Ectodermal cell (in vitro differentiated cells): ENCODE measurements around the gene CYP4F3.
"Not testable (repeated sequence)": the region's sequence is repeated elsewhere in the genome, so short reads cannot be mapped to it uniquely, and the experiment has no call there.

Experiments
- H3K27ac ChIP-seq: 2 replicates; pipeline ENCODE4 v1.7.0; 2013; ENCODE audit warnings: mild to moderate bottlenecking, low read depth, low read length; ENCODE audit not compliant: insufficient read depth, poor library complexity, severe bottlenecking
- H3K27me3 ChIP-seq: 2 replicates; pipeline ENCODE4 v1.7.0; 2013; ENCODE audit warnings: mild to moderate bottlenecking, low read length; ENCODE audit not compliant: insufficient read depth, control insufficient read depth, poor library complexity, severe bottlenecking
- H3K36me3 ChIP-seq: one replicate; pipeline ENCODE4 v1.7.0; 2013; ENCODE audit warnings: low read length; ENCODE audit not compliant: control insufficient read depth, insufficient read depth
- H3K4me1 ChIP-seq: one replicate; pipeline ENCODE4 v1.7.0; 2013; ENCODE audit warnings: low read length; ENCODE audit not compliant: control insufficient read depth, insufficient read depth
- H3K4me3 ChIP-seq: 2 replicates; pipeline ENCODE4 v1.7.0; 2013; ENCODE audit warnings: low read depth, low read length, control low read depth; ENCODE audit not compliant: insufficient read depth
- H3K9me3 ChIP-seq: 2 replicates; pipeline ENCODE4 v1.7.0; 2013; ENCODE audit warnings: mild to moderate bottlenecking, low read length, moderate library complexity; ENCODE audit not compliant: control insufficient read depth
- WGBS, 2 experiments: methylation state at CpG; one replicate each; pipeline ENCODE4 v1.1.7; 2013; ENCODE audit warnings: missing lambda C conversion rate in 2 of 2; 5-methylcytosine and 5-hydroxymethylcytosine counted together

CYP4F3 gene

DNA sequence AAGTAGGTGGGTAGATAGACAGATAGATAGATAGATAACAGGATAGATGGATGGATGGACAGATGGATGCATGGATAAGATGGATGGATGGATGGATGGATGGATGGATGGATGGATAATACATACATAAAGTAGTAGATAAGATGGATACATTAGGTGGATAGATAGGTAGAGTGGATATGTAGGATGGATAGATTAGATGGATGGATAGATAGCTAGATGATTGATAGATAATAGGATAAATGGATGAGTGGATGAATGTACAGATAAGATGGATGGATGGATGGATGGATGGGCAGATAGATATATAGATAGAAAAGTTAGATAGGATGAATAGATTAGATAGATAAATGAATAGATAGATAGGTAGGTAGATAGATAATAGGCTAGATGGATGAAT, 2.1 kb downstream of the CYP4F3 start:
- Histone ChIP-seq H3K36me3 (no peaks in the 10 kb centered on the region), H3K27ac (no peak overlapping the region), H3K4me1 (no peaks in the 10 kb centered on the region), H3K4me3 (no peak overlapping the region), H3K9me3 (peaks cover 11% of the 10 kb centered on the region), H3K27me3 (no peaks in the 10 kb centered on the region)

DNA sequence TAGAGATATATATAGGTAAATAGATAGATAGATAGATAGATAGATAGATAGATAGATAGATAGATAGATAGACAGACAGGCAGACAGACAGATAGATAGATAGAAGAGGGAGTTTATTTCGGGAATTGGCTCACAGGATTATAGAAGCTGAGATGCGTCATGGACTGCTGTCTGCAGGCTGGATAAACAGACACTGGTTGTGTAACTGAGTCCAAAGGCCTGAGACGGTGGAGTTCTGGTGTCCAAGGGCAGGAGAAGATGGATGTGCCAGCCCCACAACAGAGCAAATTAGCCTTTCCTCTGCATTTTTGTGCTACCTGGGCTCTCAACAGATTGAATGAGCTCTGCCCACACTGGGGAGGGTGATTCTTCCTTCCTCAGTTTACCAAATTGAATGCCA, 2.7 kb downstream of the CYP4F3 start:
- WGBS, 2 experiments, result 71% methylated on average over 3 of the region's 3 CpGs
- Histone ChIP-seq H3K9me3 (peaks cover 11% of the 10 kb centered on the region), H3K27me3 (no peaks in the 10 kb centered on the region), H3K27ac (no peak overlapping the region), H3K4me3 (no peak overlapping the region), H3K4me1 (no peaks in the 10 kb centered on the region), H3K36me3 (no peaks in the 10 kb centered on the region)

- Histone ChIP-seq H3K27ac (no peak overlapping the region), H3K27me3 (no peaks in the 10 kb centered on the region), H3K9me3 (peaks cover 11% of the 10 kb centered on the region), H3K36me3 (no peaks in the 10 kb centered on the region), H3K4me1 (no peaks in the 10 kb centered on the region), H3K4me3 (no peak overlapping the region)
- 69 to 76% methylated on average over 3 of the region's 3 CpGs for WGBS, 2 experiments
Observed at GRCh38 chr19:15644066-15644741, 3.5 kb downstream of the CYP4F3 start.

GRCh38 chr19:15644816-15645215, 4.1 kb downstream of the CYP4F3 start:
- no peaks in the 10 kb centered on the region for H3K4me1 ChIP-seq
- no peaks in the 10 kb centered on the region for H3K27me3 ChIP-seq
- H3K36me3 ChIP-seq, result no peaks in the 10 kb centered on the region
- no peak overlapping the region for H3K4me3 ChIP-seq
- 46 to 48% methylated on average over 3 of the region's 3 CpGs for WGBS, 2 experiments
- no peak overlapping the region for H3K27ac ChIP-seq
- peaks cover 11% of the 10 kb centered on the region for H3K9me3 ChIP-seq

- no peaks in the 10 kb centered on the region for H3K36me3 ChIP-seq
- no peaks in the 10 kb centered on the region for H3K27me3 ChIP-seq
- no peaks in the 10 kb centered on the region for H3K4me1 ChIP-seq
- no peak overlapping the region for H3K27ac ChIP-seq
- H3K4me3 ChIP-seq, result no peak overlapping the region
- peaks cover 14% of the 10 kb centered on the region for H3K9me3 ChIP-seq
- WGBS, 2 experiments, result 48 to 49% methylated on average over 2 of the region's 2 CpGs
Observed at GRCh38 chr19:15649526-15649925, 8.8 kb downstream of the CYP4F3 start.

GRCh38 chr19:15650123-15650522, 9.4 kb downstream of the CYP4F3 start:
- H3K4me1 ChIP-seq, H3K36me3 ChIP-seq, H3K4me3 ChIP-seq, H3K27me3 ChIP-seq, H3K27ac ChIP-seq: not testable (repeated sequence)
- H3K9me3 ChIP-seq, result peaks cover 14% of the 10 kb centered on the region

DNA sequence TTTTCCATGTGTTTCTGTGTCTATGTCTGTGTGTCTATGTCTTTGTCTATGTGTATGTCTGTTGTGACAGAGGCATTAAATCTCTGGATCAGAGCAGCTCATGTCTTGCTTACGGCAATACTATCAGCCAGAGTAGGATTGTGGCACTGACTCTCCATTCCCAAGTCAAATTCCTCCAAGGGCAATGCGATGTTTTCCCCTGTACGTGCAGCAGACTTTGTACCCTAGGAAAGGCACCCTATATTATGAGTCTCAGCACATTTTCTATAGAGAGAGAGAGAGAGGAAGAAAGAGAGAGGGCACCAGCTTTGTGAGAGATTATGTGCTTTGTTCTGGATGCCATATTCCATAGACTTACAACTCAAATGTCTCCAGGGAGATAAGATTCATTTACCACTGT, 11.1 kb downstream of the CYP4F3 start:
- WGBS, 2 experiments, result 67 to 69% methylated on average over 3 of the region's 3 CpGs
- Histone ChIP-seq H3K36me3 (no peaks in the 10 kb centered on the region), H3K27me3 (no peaks in the 10 kb centered on the region)

DNA sequence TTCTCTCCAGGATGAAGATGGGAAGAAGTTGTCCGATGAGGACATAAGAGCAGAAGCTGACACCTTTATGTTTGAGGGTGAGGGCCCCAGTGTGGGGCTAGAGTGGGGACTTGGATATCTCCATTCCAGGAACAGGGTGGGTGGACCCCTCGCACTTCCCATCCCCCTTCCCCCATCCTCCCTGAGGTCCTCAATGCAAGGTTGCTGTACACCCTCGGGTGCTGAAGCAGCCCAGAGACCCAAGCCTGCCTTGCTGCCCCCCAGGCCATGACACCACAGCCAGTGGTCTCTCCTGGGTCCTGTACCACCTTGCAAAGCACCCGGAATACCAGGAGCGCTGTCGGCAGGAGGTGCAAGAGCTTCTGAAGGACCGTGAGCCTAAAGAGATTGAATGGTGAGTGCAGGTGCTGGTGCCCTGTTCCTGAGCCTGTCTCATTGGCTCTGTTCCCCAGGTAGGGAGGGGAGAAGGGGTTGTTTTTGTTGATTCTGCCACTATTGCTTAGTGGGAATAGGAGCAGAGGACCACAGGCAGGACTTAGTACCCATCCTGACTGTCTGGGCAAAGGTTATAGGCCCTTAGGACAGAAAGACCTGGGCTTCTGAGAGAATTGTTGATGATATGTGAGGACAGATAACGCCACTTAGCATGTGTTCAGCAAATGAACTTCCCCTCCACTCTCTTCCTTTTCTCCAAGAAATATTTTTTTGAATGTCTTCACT, 12.0 kb downstream of the CYP4F3 start:
- Histone ChIP-seq H3K9me3 (peaks cover 14% of the 10 kb centered on the region), H3K36me3 (no peaks in the 10 kb centered on the region), H3K4me1 (no peaks in the 10 kb centered on the region), H3K27me3 (no peaks in the 10 kb centered on the region), H3K27ac (no peak overlapping the region), H3K4me3 (no peak overlapping the region)
- 71% methylated on average over 7 to 8 of the region's 8 CpGs for WGBS, 2 experiments

More for the DNA sequence above, 11.1 kb downstream of the CYP4F3 start:
- no peak overlapping the region for H3K27ac ChIP-seq
- peaks cover 14% of the 10 kb centered on the region for H3K9me3 ChIP-seq
- H3K4me1 ChIP-seq, result no peaks in the 10 kb centered on the region
- H3K4me3 ChIP-seq, result no peak overlapping the region

GRCh38 chr19:15656467-15656866, 15.8 kb downstream of the CYP4F3 start:
- Histone ChIP-seq H3K27me3 (no peaks in the 10 kb centered on the region), H3K27ac (no peak overlapping the region), H3K9me3 (peaks cover 16% of the 10 kb centered on the region), H3K4me3 (no peak overlapping the region), H3K4me1 (no peaks in the 10 kb centered on the region), H3K36me3 (no peaks in the 10 kb centered on the region)

- H3K27me3 ChIP-seq, result no peaks in the 10 kb centered on the region
- WGBS, 2 experiments, result 74 to 81% methylated on average over 4 of the region's 4 CpGs
- no peaks in the 10 kb centered on the region for H3K36me3 ChIP-seq
- no peak overlapping the region for H3K4me3 ChIP-seq
- H3K9me3 ChIP-seq, result peaks cover 11% of the 10 kb centered on the region
- H3K27ac ChIP-seq, result no peak overlapping the region
- no peaks in the 10 kb centered on the region for H3K4me1 ChIP-seq
Observed at GRCh38 chr19:15663247-15663646, 22.6 kb downstream of the CYP4F3 start.
